ENCODE results near the gene CD59.
A peak's percentile ranks its signal among the peaks of the same experiment; 100 is the strongest.
"Not testable (repeated sequence)": the region's sequence is repeated elsewhere in the genome, so short reads cannot be mapped to it uniquely, and the experiment has no call there.

CD59 gene

DNA sequence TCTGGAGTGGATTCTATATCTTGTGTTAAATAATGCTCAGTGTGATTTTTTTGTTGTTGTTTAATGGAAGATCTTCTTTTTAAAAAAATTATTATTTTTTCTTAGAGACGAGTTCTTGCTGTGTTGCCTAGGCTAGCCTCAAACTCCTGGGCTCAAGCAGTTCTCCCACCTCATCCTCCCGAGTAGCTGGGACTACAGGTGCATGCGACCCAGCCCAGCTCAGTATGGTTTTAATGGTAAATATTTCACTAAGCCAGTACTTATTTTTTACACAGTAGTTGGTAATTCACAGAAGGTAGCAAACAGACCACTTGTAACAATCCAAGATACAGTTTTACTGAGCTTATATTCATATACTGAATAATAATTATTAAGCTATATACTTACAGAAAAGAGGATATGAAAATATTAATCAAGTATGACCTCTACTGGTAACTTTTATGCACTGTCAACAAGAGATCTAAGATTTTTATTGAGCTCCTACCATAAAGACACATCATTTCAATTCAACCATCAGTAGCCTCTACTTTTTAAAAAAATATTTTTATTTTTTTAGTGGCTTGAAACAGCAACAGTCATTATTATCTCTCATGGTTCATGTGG, 6.1 kb upstream of the CD59 start:
- no peak for DNase-seq

DNA sequence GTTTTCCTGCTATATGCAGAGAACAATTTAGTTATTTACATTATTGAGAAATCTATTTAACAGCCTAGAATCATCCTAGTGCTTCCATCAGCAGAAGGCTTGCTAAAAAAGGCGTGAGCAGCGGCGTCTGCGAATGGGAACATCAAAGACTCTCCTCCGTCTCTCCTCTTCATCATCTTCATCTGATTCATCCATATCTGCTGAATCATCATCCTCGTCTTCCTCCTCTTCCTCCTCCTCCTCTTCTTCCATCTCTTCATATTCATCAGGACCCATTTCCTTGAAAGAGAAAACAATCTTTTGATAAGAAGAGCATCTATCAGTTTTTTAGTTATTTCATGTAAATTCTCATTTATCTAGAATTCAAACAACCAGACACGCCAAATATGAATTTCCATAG, 5.6 kb upstream of the CD59 start:
- no peak for DNase-seq

DNA sequence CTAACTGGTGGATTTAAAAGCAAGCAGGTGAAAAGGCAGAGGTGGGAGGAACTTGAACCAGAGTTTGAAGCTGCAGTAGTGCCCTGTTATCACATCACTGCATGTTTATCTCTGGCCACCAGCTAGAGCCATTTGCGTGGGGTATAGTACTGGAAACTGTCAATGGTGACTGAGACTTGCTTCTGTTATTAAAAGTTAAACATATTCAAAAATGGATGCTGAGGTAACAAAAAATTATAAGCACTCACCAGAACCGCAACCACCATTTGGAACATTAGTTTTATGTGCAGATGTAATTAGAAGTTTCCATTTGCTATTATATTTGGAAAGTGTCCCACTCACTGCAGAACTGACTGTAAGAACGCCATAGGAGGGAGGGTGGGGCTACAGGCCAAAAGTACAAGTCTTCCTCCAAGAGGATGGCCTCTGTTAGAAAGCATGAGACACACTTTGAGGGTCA, 1.2 kb upstream of the CD59 start:
- DNase-seq, result no peak

- no peak for DNase-seq
Observed at GRCh38 chr11:33735271-33736147, 714 bp downstream of the CD59 start.

DNA sequence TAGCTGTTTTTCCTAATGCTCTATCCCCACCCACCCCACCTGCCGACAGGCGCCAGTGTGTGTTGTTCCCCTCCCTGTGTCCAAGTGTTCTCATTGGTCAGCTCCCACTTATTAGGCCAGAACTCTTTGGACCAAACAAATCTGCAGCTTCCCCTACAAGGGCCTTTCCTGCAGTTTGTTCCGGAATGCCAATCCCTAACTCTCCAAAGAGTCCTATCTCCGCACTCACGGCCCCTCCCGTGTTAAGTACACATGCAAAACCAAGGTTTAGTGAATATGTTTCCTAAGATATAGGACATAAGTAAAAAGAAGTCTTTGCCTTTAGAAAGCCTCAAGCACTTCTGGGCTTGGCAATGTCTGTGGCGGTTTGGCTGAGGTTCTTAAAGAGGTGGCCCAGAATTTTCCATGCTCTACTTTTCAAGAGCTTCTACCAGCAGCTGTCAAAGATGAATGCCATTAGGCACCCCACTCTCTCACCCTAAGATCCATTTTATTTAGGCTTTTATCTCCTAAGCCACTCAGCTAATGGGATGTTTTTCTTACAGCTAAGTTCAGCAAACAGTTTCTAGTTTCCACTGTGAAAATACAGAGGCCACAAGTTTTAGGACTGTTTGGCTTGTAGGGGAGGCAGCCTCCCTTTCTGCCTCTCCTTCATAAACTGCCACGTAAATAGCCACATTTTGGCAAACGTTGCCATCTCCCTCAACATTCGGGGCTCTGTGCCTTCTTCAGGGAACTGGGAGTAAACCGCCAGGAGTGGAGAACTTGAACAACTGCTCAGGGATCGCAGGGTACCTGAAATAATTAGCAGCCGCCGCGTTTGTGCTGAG, 1.6 kb downstream of the CD59 start:
- peak; percentile 76 for DNase-seq

DNA sequence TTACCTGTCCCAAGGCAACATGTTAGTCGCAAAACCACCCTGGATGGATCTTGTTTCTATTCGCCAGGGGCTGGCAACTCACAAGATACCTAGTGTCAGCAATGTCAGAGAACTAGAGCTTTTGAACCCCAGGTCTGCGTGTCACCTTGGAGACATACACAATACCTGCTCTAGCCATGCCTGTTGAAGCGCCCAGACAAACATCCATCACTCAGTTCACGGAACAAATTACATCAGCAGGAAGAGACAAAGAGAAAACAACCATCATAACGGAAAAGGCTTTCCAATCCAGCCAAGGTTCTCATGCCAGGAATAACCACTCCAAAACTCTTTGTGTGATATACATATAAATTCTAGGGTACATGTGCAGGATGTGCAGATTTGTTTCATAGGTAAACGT, 2.2 kb downstream of the CD59 start:
- DNase-seq, result no peak

DNA sequence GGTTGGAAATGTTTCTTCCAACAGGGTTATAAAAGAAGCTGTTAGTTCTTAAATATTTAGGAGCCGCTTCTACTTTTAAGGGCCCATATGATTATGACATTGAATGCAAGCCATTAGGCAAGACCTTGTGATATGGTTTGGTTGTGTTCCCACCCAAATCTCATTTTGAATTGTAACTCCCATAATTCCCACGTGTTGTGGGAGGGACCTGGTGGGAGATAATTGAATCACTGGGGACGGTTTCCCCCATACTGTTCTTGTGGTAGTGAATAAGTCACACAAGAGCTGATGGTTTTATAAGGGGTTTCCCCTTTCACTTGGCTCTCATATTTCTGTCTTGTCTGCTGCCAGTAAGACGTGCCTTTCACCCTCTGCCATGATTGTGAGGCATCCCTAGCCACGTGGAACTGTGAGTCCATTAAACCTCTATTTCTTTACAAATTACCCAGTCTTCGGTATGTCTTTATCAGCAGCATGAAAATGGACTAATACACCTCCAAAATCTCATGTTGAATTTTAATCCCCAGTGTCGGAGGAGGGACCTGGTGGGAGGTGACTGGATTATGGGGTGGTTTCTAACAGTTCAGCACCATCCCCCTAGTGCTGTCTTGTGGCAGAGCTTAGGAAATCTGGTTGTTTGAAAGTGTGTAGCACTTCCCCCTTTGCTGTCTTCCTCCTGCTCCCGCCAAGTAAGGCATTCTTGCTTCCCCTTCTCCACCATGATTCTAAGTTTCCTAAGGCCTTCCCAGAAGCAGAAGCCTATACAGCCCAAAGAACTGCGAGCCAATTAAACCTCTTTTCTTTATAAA, 4.3 kb downstream of the CD59 start:
- DNase-seq, result no peak

GRCh38 chr11:33730716-33731115, 5.5 kb downstream of the CD59 start:
- no peak for DNase-seq

- not testable (repeated sequence) for DNase-seq
Observed at GRCh38 chr11:33729072-33729664, 7.1 kb downstream of the CD59 start.

- not testable (repeated sequence) for DNase-seq
Observed at GRCh38 chr11:33727539-33727938, 8.7 kb downstream of the CD59 start.

GRCh38 chr11:33725496-33725895, 10.7 kb downstream of the CD59 start:
- no peak for DNase-seq

GRCh38 chr11:33724644-33725035, 11.6 kb downstream of the CD59 start:
- no peak for DNase-seq

GRCh38 chr11:33723238-33723881, 12.9 kb downstream of the CD59 start:
- DNase-seq, result no peak

DNA sequence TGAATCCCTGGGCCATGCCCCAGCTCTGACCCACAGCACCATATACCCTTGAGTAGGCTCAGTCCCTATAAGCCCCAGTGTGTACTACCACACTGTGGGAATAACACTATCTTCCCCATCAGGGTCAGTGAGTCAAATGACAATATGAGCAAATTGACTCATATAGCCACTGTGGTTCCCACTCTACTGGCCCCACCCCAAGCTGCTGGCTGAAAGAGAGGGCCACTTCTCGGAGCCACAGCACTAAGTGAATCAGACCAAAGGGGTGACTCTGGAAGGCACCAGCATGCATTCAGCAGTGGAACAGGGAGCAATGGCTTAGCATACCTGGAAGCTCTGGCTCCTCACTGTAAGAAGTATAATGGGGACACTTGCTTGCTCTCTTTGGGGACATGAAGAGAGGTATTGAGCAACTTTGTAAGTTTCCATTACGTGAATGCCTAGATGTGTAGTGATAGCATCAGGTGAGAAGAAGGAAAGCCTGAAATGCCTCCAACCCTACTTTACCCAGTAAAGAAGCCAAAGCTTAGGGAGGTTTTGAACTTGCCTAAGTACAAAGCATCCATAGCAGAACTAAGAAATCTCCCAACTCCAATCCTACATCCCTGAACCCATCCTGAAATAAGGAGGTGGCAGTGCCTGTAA, 13.5 kb downstream of the CD59 start:
- no peak for DNase-seq

- DNase-seq, result no peak
Observed at GRCh38 chr11:33721984-33722383, 14.2 kb downstream of the CD59 start.

GRCh38 chr11:33721426-33721825, 14.8 kb downstream of the CD59 start:
- DNase-seq, result peak; percentile 56

- DNase-seq, result no peak
Observed at GRCh38 chr11:33719587-33719986, 16.6 kb downstream of the CD59 start.

DNA sequence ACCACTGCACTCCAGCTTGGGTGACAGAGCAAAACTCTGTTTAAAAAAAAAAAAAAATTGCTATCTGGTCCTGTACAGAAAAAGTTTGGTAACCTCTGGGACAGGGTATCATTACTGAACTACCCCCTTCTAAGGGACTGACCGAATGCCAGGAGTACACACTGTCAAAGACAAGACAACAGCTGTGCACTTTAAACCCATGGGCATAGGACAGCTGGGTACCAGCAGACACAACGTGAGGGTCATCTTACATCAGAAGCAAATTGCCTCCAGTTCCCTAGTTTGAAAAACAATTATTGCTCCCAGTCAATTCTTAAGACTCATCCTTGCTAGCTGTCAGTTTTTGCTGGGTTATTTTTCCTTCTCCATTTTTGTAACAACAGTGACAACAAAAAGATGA, 17.8 kb downstream of the CD59 start:
- no peak for DNase-seq

- no peak for DNase-seq
Observed at GRCh38 chr11:33716243-33716642, 20.0 kb downstream of the CD59 start.

DNA sequence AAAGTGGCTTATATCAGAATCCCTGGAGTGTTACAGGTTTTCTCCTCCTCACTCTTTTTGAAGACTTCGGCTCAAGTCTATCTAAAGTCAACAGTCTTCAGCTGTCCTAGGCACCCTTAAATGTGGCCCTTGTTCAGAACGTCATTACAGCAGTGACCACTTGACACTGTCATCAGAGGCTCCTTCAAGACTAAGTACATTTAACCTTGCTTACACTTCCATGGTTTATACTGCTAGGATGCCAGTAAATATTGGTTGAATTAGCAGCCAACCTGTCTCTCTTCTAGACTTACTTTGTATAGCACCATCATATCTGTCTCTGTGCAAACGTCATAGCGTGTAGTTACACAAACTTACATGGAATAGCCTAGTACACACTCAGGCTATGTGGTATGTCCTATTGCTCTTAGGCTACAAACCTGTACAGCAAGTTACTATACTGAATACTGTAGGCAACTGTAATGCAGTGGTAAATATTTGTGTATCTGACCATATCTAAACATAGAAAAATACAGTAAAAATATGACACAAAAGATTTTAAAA, 22.3 kb downstream of the CD59 start:
- no peak for DNase-seq
